ENCODE data around the gene RWDD4.

Gene RWDD4

GRCh38 chr4:183624548-183624947, 34.4 kb downstream of the RWDD4 start:
- no peak for TF ChIP-seq CTCF (IDR thresholded peaks at IDR 0.05; ENCODE audit: extremely low read depth, insufficient read depth, missing control alignments)
- in situ Hi-C loops (cut with MboI; ENCODE audit: low pct_unique_long_range_greater_than_20kb, low sequenced_read_pairs, unreplicated experiment): no loop called here
- no peak for DNase-seq (ENCODE audit: low spot score)

GRCh38 chr4:183621875-183622274, 37.1 kb downstream of the RWDD4 start:
- TF ChIP-seq CTCF (IDR thresholded peaks at IDR 0.05; ENCODE audit: extremely low read depth, insufficient read depth, missing control alignments): no peak
- no peak for DNase-seq (ENCODE audit: low spot score)
- in situ Hi-C loops (cut with MboI; ENCODE audit: low pct_unique_long_range_greater_than_20kb, low sequenced_read_pairs, unreplicated experiment): no loop called here

- TF ChIP-seq CTCF (IDR thresholded peaks at IDR 0.05; ENCODE audit: extremely low read depth, insufficient read depth, missing control alignments): no peak
- no peak for DNase-seq (ENCODE audit: low spot score)
- in situ Hi-C loops (cut with MboI; ENCODE audit: low pct_unique_long_range_greater_than_20kb, low sequenced_read_pairs, unreplicated experiment): no loop called here
These were observed 38.6 kb downstream of the RWDD4 start for GRCh38 chr4:183620421-183620820.

DNA sequence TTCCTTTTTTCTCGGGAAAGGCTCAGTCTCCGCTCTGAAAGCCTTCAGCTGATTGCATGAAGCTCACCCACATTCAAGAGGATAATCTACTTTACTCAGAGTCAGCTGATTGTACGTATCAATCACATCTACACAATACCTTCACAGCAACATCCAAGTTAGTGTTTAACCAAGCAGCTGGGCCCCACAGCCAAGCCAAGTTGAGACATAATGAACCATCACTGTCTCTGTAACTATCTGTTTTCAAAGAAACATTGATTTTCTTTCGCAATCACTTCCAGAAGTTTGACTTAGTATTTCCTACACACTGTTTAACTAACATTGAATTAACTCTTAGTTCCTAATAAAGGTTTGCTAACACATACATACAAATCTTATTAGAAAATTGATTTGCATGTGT, 40.3 kb downstream of the RWDD4 start:
- in situ Hi-C loops (cut with MboI; ENCODE audit: low pct_unique_long_range_greater_than_20kb, low sequenced_read_pairs, unreplicated experiment): no loop called here
- no peak for DNase-seq (ENCODE audit: low spot score)
- TF ChIP-seq CTCF (IDR thresholded peaks at IDR 0.05; ENCODE audit: extremely low read depth, insufficient read depth, missing control alignments): no peak

GRCh38 chr4:183617075-183617474, 41.9 kb downstream of the RWDD4 start:
- no peak for TF ChIP-seq CTCF (IDR thresholded peaks at IDR 0.05; ENCODE audit: extremely low read depth, insufficient read depth, missing control alignments)
- DNase-seq (ENCODE audit: low spot score): no peak
- in situ Hi-C loops (cut with MboI; ENCODE audit: low pct_unique_long_range_greater_than_20kb, low sequenced_read_pairs, unreplicated experiment): no loop called here

GRCh38 chr4:183612329-183613250, 46.4 kb downstream of the RWDD4 start:
- no peak for TF ChIP-seq CTCF (IDR thresholded peaks at IDR 0.05; ENCODE audit: extremely low read depth, insufficient read depth, missing control alignments)
- in situ Hi-C loops (cut with MboI; ENCODE audit: low pct_unique_long_range_greater_than_20kb, low sequenced_read_pairs, unreplicated experiment): no loop called here
- DNase-seq (ENCODE audit: low spot score): no peak
